PFSK-1 (cell line): ENCODE data around the gene PALLD.

Experiments used
- POLR2AphosphoS5 ChIP-seq: IDR thresholded peaks from 2 replicates; pipeline ENCODE4 v1.6.1; 2012; ENCODE audit warnings: low read depth, mild to moderate bottlenecking, control low read depth, low read length, moderate library complexity
- SIN3A ChIP-seq: IDR thresholded peaks from 2 replicates; pipeline ENCODE4 v1.6.1; 2012; ENCODE audit warnings: mild to moderate bottlenecking, low read length, moderate library complexity, borderline replicate concordance; ENCODE audit not compliant: insufficient read depth
- TAF1 ChIP-seq: IDR thresholded peaks from 2 replicates; pipeline ENCODE4 v1.6.1; 2012; ENCODE audit warnings: low read length, control low read depth, borderline replicate concordance; ENCODE audit not compliant: insufficient read depth
- TF ChIP-seq, protein P1 (sequence below), 2 experiments: IDR thresholded peaks; 2 replicates each; pipeline versions ENCODE4 v1.6.1 to v1.8.0; 2011 to 2012; ENCODE audit warnings: low read depth in 2 of 2, low read length in 2 of 2, control low read depth in 1 of 2, inconsistent platforms in 1 of 2, mild to moderate bottlenecking in 1 of 2, moderate library complexity in 1 of 2; ENCODE audit not compliant: insufficient read depth in 1 of 2

DNA sequence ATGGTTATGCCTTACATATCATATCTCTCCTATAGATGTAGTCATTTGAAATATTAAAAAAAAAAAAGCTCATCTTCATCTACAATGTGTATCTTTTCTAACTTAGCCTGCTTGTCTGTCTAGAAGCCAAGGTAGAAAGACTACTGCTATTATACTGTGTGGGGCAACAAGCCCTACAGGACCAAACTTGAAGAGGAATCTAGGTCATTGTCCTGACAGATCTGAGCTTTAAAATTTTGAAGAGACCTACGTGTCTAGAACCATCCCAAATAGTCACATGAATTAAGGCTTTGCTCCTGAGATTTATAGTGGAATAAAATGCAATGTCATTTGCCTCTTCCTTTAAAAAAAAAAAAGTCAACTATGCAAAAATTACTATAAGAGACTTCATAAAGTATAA, 95.8 kb downstream of the PALLD start:
- TF ChIP-seq TAF1: no peak
- TF ChIP-seq POLR2AphosphoS5: no peak
- TF ChIP-seq, protein P1, sequence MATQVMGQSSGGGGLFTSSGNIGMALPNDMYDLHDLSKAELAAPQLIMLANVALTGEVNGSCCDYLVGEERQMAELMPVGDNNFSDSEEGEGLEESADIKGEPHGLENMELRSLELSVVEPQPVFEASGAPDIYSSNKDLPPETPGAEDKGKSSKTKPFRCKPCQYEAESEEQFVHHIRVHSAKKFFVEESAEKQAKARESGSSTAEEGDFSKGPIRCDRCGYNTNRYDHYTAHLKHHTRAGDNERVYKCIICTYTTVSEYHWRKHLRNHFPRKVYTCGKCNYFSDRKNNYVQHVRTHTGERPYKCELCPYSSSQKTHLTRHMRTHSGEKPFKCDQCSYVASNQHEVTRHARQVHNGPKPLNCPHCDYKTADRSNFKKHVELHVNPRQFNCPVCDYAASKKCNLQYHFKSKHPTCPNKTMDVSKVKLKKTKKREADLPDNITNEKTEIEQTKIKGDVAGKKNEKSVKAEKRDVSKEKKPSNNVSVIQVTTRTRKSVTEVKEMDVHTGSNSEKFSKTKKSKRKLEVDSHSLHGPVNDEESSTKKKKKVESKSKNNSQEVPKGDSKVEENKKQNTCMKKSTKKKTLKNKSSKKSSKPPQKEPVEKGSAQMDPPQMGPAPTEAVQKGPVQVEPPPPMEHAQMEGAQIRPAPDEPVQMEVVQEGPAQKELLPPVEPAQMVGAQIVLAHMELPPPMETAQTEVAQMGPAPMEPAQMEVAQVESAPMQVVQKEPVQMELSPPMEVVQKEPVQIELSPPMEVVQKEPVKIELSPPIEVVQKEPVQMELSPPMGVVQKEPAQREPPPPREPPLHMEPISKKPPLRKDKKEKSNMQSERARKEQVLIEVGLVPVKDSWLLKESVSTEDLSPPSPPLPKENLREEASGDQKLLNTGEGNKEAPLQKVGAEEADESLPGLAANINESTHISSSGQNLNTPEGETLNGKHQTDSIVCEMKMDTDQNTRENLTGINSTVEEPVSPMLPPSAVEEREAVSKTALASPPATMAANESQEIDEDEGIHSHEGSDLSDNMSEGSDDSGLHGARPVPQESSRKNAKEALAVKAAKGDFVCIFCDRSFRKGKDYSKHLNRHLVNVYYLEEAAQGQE (IDR thresholded peaks at IDR 0.05; ENCODE audit: insufficient read depth in 1 of 2, low read depth in 2 of 2, low read length in 2 of 2): no peak
- no peak for TF ChIP-seq SIN3A
